ENCODE measurements around the gene PPIC.
A peak's percentile ranks its signal among the peaks of the same experiment; 100 is the strongest.

The PPIC gene

GRCh38 chr5:123036391-123037103 is at the start of gene PPIC:
TSS of gene PPIC (minus strand) at chr5:123036725. CDS start at chr5:123036625, 100 bp downstream.
- Mint-ChIP-seq H3K4me3 (peak within 1 kb of the TSS; percentile 32), H3K4me1 (peaks cover 8% of the 10 kb centered on the region), H3K36me3 (no peaks in the 10 kb centered on the region), H3K9me3 (no peaks in the 10 kb centered on the region), H3K27me3 (peaks cover 54% of the 10 kb centered on the region), H3K27ac (no peak within 1 kb of the TSS)
- peak; percentile 22 for DNase-seq
- CTCF ChIA-PET, result no interaction called here

- Mint-ChIP-seq H3K9me3 (no peaks in the 10 kb centered on the region), H3K4me3 (no peak overlapping the region), H3K4me1 (peaks cover 11% of the 10 kb centered on the region), H3K27me3 (peaks cover 83% of the 10 kb centered on the region), H3K36me3 (peaks cover 2% of the 10 kb centered on the region), H3K27ac (no peak overlapping the region)
- CTCF ChIA-PET, result no interaction called here
- no peak for DNase-seq
These were observed 49.2 kb upstream of the PPIC start for GRCh38 chr5:123085638-123086286.

DNA sequence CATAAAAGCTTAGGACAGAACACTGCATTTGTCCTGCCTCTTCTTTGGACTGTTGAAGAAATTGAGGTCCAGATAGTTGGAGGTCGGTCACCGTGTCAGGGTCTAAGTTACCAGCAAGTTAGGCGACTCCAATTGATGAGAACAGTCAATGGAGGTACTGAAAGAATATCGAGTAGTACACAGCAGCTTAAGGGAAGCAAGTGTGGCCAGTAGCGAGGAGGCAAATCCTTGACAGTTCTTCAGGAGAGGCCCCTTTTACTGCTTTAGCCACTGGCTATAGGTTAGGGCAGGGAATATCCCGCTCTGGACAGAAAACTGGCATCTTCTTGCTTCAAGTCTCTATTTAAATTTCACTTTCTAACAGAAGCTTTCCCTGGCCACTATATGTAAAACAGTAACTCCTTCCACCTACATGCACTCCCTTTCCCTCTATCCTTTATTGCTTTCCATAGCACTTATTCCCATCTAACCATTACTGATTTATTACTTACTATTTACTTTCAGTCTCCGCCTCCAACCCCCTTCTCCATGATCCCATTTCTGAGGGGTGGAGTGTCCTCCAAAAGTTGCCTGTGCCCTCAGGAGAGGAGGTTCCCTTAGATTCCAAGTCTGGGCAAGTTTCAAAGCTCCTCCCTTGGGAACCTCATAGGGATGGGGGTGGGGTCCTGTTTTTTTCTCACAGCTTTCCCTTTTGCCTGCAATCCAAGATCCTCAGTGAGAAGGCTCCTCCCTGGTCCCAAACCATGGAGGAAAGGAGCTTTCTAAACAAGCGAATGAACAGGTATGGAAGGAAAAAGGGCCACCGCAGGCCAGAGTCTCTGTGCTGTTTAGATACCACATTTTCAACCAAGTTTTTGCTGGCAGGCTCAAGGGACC is 48.4 kb upstream of the PPIC start:
- H3K27ac Mint-ChIP-seq, result no peak overlapping the region
- CTCF ChIA-PET, result no interaction called here

GRCh38 chr5:123083298-123083697 is 46.8 kb upstream of the PPIC start:
- DNase-seq, result no peak
- H3K27me3 Mint-ChIP-seq, result peaks cover 66% of the 10 kb centered on the region
- CTCF ChIA-PET, result no interaction called here
- H3K36me3 Mint-ChIP-seq, result peaks cover 2% of the 10 kb centered on the region
- H3K4me3 Mint-ChIP-seq, result no peak overlapping the region
- H3K4me1 Mint-ChIP-seq, result peaks cover 5% of the 10 kb centered on the region
- H3K9me3 Mint-ChIP-seq, result no peaks in the 10 kb centered on the region
- H3K27ac Mint-ChIP-seq, result no peak overlapping the region

More for the DNA sequence above, 48.4 kb upstream of the PPIC start:
- H3K4me1 Mint-ChIP-seq, result peaks cover 11% of the 10 kb centered on the region
- no peaks in the 10 kb centered on the region for H3K9me3 Mint-ChIP-seq
- peaks cover 79% of the 10 kb centered on the region for H3K27me3 Mint-ChIP-seq
- peaks cover 2% of the 10 kb centered on the region for H3K36me3 Mint-ChIP-seq
- H3K4me3 Mint-ChIP-seq, result no peak overlapping the region
- no peak for DNase-seq

DNA sequence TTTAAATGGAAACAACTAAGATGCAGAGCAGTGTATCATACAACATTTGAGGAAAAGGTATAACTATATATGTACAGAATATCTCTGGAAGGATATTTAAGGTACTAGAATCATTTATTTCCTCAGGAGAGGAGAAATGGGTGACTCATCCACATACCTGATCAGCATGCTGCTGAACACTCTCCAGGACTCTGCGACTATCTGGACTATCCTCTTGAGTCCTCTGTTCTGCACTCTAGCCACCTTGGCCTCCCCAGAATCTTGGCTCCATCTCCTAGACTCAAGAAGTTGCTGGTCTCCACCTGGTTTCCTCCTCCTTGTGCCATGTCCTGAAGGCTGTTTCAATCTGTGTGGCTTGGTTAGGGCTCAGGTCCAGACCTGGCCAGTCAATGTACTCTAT is 43.7 kb upstream of the PPIC start:
- CTCF ChIA-PET, result no interaction called here
- no peak overlapping the region for H3K27ac Mint-ChIP-seq
- H3K4me3 Mint-ChIP-seq, result no peak overlapping the region
- no peaks in the 10 kb centered on the region for H3K9me3 Mint-ChIP-seq
- peaks cover 35% of the 10 kb centered on the region for H3K27me3 Mint-ChIP-seq
- H3K36me3 Mint-ChIP-seq, result no peaks in the 10 kb centered on the region
- no peaks in the 10 kb centered on the region for H3K4me1 Mint-ChIP-seq
- DNase-seq, result no peak

DNA sequence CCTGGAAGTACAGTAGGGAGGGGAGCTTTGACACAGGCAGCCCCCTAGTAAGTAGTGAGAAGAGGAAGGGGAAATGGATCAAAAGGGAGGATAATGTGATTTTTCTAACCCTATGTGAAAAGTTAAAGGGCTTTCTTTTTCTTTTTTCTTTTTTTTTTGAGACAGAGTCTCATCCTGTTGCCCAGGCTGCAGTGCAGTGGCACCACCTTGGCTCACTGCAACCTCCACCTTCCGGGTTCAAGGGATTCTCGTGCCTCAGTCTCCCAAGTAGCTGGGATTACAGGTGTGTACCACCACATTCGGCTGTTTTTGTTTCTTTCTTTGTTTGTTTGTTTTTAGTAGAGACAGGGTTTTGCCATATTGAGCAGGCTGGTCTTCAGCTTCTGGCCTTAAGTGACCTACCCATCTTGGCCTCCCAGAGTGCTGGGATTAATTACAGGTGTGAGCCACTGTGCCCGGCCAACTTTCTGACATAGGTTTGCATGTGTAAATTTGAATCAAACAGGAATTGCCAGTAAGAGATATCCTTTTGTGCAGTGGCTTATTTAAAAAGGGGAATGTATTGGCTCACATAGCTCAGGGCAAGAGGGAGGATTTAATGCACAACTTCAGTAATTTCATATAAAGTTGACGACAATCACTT is 39.1 kb upstream of the PPIC start:
- DNase-seq, result no peak
- CTCF ChIA-PET, result no interaction called here
- Mint-ChIP-seq H3K9me3 (no peaks in the 10 kb centered on the region), H3K27me3 (peaks cover 7% of the 10 kb centered on the region), H3K4me3 (no peak overlapping the region), H3K4me1 (no peaks in the 10 kb centered on the region), H3K36me3 (no peaks in the 10 kb centered on the region), H3K27ac (no peak overlapping the region)

- no peak overlapping the region for H3K4me3 Mint-ChIP-seq
- no peaks in the 10 kb centered on the region for H3K4me1 Mint-ChIP-seq
- no peaks in the 10 kb centered on the region for H3K9me3 Mint-ChIP-seq
- CTCF ChIA-PET, result no interaction called here
- no peak for DNase-seq
- H3K36me3 Mint-ChIP-seq, result no peaks in the 10 kb centered on the region
- H3K27me3 Mint-ChIP-seq, result peaks cover 3% of the 10 kb centered on the region
- H3K27ac Mint-ChIP-seq, result no peak overlapping the region
These were observed 31.9 kb upstream of the PPIC start for GRCh38 chr5:123068368-123068938.

DNA sequence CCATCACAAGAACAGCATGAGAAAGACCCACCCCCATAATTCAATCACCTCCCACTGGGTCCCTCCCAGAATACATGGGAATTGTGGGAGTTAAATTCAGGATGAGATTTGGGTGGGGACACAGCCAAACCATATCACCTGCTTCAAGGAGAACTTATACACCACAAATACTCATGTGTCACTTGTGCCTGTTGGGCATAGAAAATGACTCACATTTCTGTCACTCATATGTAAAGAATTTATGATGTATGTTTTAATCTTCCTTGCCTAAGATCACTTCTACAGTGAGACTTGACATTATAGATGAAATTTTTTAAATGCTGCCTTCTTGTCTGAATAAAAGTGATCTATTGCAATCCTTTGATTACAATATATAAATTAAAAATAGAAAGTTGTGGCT is 29.5 kb upstream of the PPIC start:
- no peaks in the 10 kb centered on the region for H3K9me3 Mint-ChIP-seq
- H3K36me3 Mint-ChIP-seq, result no peaks in the 10 kb centered on the region
- CTCF ChIA-PET, result no interaction called here
- no peak overlapping the region for H3K4me3 Mint-ChIP-seq
- H3K27ac Mint-ChIP-seq, result no peak overlapping the region
- H3K4me1 Mint-ChIP-seq, result no peaks in the 10 kb centered on the region
- peaks cover 3% of the 10 kb centered on the region for H3K27me3 Mint-ChIP-seq
- DNase-seq, result no peak

- H3K4me1 Mint-ChIP-seq, result no peaks in the 10 kb centered on the region
- no peak overlapping the region for H3K27ac Mint-ChIP-seq
- no peaks in the 10 kb centered on the region for H3K36me3 Mint-ChIP-seq
- no peak for DNase-seq
- H3K4me3 Mint-ChIP-seq, result no peak overlapping the region
- no peaks in the 10 kb centered on the region for H3K27me3 Mint-ChIP-seq
- CTCF ChIA-PET, result no interaction called here
- H3K9me3 Mint-ChIP-seq, result no peaks in the 10 kb centered on the region
These were observed 22.9 kb upstream of the PPIC start for GRCh38 chr5:123059455-123059854.

DNA sequence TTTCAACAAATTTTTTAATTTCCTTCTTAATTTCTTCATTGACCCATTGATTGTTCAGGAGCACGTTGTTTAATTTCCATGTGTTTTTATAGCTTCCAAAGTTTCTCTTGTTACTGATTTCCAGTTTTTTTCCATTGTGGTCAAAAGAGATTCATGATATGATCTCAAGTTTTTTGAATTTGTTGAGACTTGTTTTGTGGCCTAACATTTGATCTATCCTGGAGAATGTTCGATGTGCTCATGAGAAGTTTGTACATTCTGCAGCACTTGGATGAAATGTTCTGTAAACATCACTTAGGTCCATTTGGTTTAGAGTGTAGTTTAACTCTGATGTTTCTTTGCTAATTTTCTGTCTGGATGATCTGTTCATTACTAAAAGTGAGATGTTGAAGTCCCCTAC is 14.7 kb upstream of the PPIC start:
- no peaks in the 10 kb centered on the region for H3K4me1 Mint-ChIP-seq
- CTCF ChIA-PET, result no interaction called here
- peaks cover 7% of the 10 kb centered on the region for H3K27me3 Mint-ChIP-seq
- no peaks in the 10 kb centered on the region for H3K9me3 Mint-ChIP-seq
- H3K4me3 Mint-ChIP-seq, result no peak overlapping the region
- H3K27ac Mint-ChIP-seq, result no peak overlapping the region
- no peak for DNase-seq
- no peaks in the 10 kb centered on the region for H3K36me3 Mint-ChIP-seq

- Mint-ChIP-seq H3K4me3 (no peak overlapping the region), H3K27ac (no peak overlapping the region), H3K27me3 (peaks cover 9% of the 10 kb centered on the region), H3K9me3 (no peaks in the 10 kb centered on the region), H3K36me3 (no peaks in the 10 kb centered on the region), H3K4me1 (no peaks in the 10 kb centered on the region)
- DNase-seq, result no peak
- CTCF ChIA-PET, result no interaction called here
These were observed 11.2 kb upstream of the PPIC start for GRCh38 chr5:123047706-123048105.

- Mint-ChIP-seq H3K9me3 (no peaks in the 10 kb centered on the region), H3K4me1 (no peaks in the 10 kb centered on the region), H3K4me3 (no peak overlapping the region), H3K27ac (no peak overlapping the region), H3K36me3 (no peaks in the 10 kb centered on the region), H3K27me3 (peaks cover 13% of the 10 kb centered on the region)
- no peak for DNase-seq
- CTCF ChIA-PET, result no interaction called here
These were observed 9.7 kb upstream of the PPIC start for GRCh38 chr5:123046222-123046621.

- no peak for DNase-seq
- Mint-ChIP-seq H3K4me1 (no peaks in the 10 kb centered on the region), H3K4me3 (no peak overlapping the region), H3K9me3 (no peaks in the 10 kb centered on the region), H3K36me3 (no peaks in the 10 kb centered on the region), H3K27ac (no peak overlapping the region), H3K27me3 (peaks cover 13% of the 10 kb centered on the region)
- CTCF ChIA-PET, result no interaction called here
These were observed 8.5 kb upstream of the PPIC start for GRCh38 chr5:123044926-123045617.

DNA sequence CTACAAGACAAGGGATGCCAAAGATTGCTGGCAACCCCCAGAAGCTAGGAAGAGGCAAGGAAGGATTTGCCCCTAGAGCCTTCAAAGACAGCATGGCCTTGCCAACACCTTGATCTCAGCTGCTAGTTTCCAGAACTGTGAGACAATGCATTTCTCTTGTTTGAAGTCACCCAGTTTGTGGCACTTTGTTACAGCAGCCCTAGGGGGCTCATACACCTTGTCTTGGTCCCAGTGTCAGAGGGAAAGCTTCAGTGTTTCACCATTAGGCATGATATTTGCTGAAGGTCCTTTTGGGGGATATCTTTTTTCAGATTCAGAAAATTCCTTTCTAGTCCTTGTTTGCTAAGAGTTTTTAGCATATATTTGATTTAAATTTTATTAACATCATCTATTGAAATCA is 3.1 kb upstream of the PPIC start:
- CTCF ChIA-PET, result no interaction called here
- Mint-ChIP-seq H3K27me3 (peaks cover 44% of the 10 kb centered on the region), H3K4me1 (peaks cover 8% of the 10 kb centered on the region), H3K4me3 (no peak overlapping the region), H3K27ac (no peak overlapping the region), H3K9me3 (no peaks in the 10 kb centered on the region), H3K36me3 (no peaks in the 10 kb centered on the region)
- no peak for DNase-seq

Data from activated naive CD4-positive, alpha-beta T cell treated with anti-CD3 and anti-CD28 coated beads, Interleukin-2, amount 10 ng/mL, durations not matched to agents 7 days and 5 days (primary cell).